Measurements from ENCODE around the gene ZBED1.
"Not testable (repeated sequence)": the region's sequence is repeated elsewhere in the genome, so short reads cannot be mapped to it uniquely, and the experiment has no call there.

Gene ZBED1

GRCh38 chrX:2521927-2522386 lies 21.2 kb upstream of the ZBED1 start:
- TF ChIP-seq SPI1 (IDR thresholded peaks at IDR 0.05; ENCODE audit: borderline replicate concordance, low read depth) (no peak), CTCF (IDR thresholded peaks at IDR 0.05; ENCODE audit: insufficient read depth, low read length) (no peak), GABPA (IDR thresholded peaks at IDR 0.05; ENCODE audit: low read depth) (no peak), REST (IDR thresholded peaks at IDR 0.05; ENCODE audit: insufficient replicate concordance, low read depth) (no peak), POLR2AphosphoS5 (IDR thresholded peaks at IDR 0.05; ENCODE audit: low read depth) (no peak)
- Histone ChIP-seq H3K4me3 (replicated peaks; ENCODE audit: insufficient read depth, low read length) (no peak overlapping the region), H3K27ac (replicated peaks) (no peak overlapping the region), H3K27me3 (ENCODE audit: insufficient read depth, poor library complexity, severe bottlenecking) (no peaks in the 10 kb centered on the region)
- no peak for DNase-seq (ENCODE audit: low read depth in 1 of 2, low spot score in 1 of 2)

- TF ChIP-seq GABPA (IDR thresholded peaks at IDR 0.05; ENCODE audit: low read depth) (no peak), SPI1 (IDR thresholded peaks at IDR 0.05; ENCODE audit: borderline replicate concordance, low read depth) (peak; percentile 70)
- no peak overlapping the region for H3K27ac ChIP-seq (replicated peaks)
- no peaks in the 10 kb centered on the region for H3K27me3 ChIP-seq (ENCODE audit: insufficient read depth, poor library complexity, severe bottlenecking)
- no peak overlapping the region for H3K4me3 ChIP-seq (replicated peaks; ENCODE audit: insufficient read depth, low read length)
- peak in 1 of 2 experiments; percentile 16 for DNase-seq (ENCODE audit: low read depth in 1 of 2, low spot score in 1 of 2)
These were observed 20.5 kb upstream of the ZBED1 start for GRCh38 chrX:2521092-2521926.

- TF ChIP-seq CTCF (IDR thresholded peaks at IDR 0.05; ENCODE audit: insufficient read depth, low read length) = no peak
- no peak for TF ChIP-seq REST (IDR thresholded peaks at IDR 0.05; ENCODE audit: insufficient replicate concordance, low read depth)
- TF ChIP-seq POLR2AphosphoS5 (IDR thresholded peaks at IDR 0.05; ENCODE audit: low read depth) = no peak
- TF ChIP-seq SPI1 (IDR thresholded peaks at IDR 0.05; ENCODE audit: borderline replicate concordance, low read depth) = no peak
- no peak for TF ChIP-seq GABPA (IDR thresholded peaks at IDR 0.05; ENCODE audit: low read depth)
- no peak for DNase-seq (ENCODE audit: low read depth in 1 of 2, low spot score in 1 of 2)
- H3K4me3 ChIP-seq (replicated peaks; ENCODE audit: insufficient read depth, low read length) = no peak overlapping the region
- H3K27ac ChIP-seq (replicated peaks) = no peak overlapping the region
- H3K27me3 ChIP-seq (ENCODE audit: insufficient read depth, poor library complexity, severe bottlenecking) = no peaks in the 10 kb centered on the region
These were observed 19.8 kb upstream of the ZBED1 start for GRCh38 chrX:2520539-2520938.

GRCh38 chrX:2519638-2520037 lies 18.9 kb upstream of the ZBED1 start:
- H3K27me3 ChIP-seq (ENCODE audit: insufficient read depth, poor library complexity, severe bottlenecking); DNase-seq (ENCODE audit: low read depth in 1 of 2, low spot score in 1 of 2); H3K27ac ChIP-seq (replicated peaks); H3K4me3 ChIP-seq (replicated peaks; ENCODE audit: insufficient read depth, low read length): not testable (repeated sequence)
